Measurements from ENCODE around the gene ITGA11.

ITGA11 gene

DNA sequence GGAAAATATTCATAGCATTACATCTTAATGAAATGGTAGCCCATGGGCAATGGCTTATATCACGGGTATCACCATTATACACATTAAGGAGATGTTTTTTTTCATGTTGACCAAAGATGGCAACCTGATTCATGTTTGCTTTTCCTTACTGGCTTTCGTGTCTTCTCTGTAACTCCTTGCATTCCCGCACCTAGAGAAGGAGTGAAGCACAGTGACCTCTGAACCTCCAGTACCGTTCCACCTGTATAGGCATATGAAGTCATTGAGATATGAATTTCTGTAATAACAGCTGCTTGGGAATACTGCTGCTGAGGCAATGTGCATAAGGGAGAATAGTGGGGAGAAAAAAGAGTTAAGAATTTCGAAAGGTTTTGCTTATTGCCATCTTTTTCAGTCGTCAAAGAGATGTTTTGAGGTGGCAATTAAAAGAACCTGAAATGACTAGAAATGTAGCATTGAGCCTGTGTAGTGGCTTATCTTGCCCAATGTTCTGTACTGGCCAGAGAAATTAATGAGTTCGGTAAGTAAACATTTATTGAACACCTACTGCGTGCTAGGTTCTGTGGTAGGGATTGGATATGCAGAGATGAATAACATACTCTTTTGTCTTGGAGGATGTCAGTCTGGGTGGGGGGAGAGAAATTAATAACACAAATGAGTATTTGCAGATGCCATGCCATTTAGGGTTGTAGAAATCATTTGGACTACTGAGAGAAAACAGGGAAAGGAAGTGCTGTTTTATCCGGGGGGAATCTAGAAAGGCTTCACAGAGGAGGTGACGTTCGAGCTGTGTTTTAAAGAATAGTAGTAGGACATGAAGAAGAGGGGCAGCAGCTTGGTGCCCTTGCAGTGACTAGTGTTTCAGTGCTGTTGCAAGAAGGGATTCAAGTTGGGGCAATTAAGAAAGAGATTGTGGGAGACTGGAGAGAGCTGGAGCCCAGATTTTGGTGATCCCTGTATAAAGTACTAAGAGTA lies 151.9 kb downstream of the ITGA11 start:
- DNase-seq: no peak

- peak in 1 of 2 experiments; percentile 14 for DNase-seq
Measured at GRCh38 chr15:68278595-68279405, 153.2 kb downstream of the ITGA11 start.

GRCh38 chr15:68278345-68278594 lies 153.7 kb downstream of the ITGA11 start:
- DNase-seq: peak in 1 of 2 experiments; percentile 63

DNA sequence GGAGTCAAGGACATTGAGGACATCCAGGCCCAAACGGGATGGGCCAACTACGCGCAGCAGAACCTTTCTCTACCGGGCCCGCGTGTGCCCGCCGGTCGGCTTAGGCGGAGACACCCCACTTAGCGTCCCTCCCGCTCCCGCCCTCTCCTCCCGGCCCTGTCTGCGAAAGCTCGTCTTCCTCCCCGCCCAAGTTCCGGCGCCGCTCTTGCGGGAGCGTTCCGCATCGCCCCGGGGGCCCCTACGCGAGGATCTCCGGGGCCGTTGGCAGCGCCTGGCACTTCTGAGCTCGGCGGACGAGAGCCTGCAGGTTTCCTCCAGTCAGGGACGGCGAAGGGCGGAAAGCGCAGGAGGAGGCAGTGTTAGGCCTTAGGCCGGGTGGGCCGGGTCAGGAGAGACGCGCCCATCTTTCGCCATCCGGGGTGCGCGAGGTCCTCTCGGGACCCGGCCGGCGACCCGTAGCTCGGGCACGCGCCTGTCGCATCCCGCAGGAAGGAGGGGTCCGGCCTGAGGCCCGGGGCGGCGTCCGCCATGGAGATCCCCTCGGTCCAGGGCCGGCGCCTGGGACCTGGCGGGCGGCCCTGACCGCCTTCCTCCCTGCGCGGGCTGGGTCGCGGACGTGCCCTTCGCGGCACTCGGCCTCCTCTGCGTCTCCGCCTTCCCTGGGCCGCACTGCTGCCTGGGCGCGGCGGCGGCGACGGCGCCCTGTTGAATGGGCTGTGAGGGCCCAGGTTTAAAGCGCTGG lies 154.2 kb downstream of the ITGA11 start, which contains the start of gene FEM1B:
Gene FEM1B, plus strand, starts transcription at position 143 of the 742 bp plus-strand sequence. CDS start 673 bp downstream, outside the sequence.
- DNase-seq: peak; percentile 83 to 85

GRCh38 chr15:68277131-68277602 lies 154.8 kb downstream of the ITGA11 start:
- no peak for DNase-seq

GRCh38 chr15:68276668-68277067 lies 155.3 kb downstream of the ITGA11 start:
- DNase-seq: no peak

DNA sequence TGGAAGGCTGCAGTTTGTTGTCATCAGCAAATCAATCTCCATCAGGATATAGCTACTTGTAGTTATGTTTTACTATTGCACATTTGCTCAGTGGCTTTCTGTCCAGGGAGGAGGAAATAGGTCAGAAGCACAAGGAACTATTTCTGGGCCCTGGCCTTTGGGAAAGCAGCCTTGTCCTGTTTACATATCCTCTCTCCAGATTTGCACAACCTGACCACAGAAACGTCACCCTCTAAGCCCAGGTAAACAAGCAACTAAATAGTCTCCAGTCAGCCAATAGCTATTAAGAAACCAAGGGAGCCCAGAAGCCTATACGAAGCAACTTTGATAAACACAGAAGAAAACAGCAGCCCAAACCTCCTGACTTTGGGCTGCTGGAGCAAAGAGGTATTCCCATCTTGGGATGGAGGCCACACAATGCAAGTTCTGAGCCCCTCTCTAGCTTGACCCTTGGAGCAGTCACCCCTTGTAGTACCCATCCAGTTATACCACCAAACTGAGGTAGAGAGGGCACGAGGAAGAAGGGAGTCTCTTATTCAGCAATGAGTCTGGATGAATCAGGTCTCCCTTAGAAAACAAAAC lies 156.7 kb downstream of the ITGA11 start:
- no peak for DNase-seq

GRCh38 chr15:68274201-68274848 lies 157.6 kb downstream of the ITGA11 start:
- no peak for DNase-seq

GRCh38 chr15:68272721-68273271 lies 159.2 kb downstream of the ITGA11 start:
- no peak for DNase-seq

GRCh38 chr15:68271854-68272471 lies 160.0 kb downstream of the ITGA11 start:
- no peak for DNase-seq

DNA sequence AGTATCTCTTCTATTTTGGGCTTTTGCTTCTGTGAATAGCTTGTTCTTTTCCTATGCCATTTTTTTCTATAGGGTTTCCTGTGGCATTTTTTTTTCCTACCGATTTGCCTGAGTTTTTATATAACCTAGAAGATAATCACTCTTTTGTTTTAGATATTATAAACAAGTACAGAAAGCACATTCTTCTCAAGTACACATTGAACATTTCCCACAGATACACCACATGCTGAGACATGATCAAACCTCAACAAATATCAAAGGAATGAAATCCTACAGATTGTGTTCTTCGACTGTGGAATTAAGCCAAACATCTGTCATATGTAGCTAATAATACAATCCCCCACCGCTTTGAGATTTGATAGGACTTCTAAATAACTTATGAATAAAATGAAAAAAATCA lies 163.6 kb downstream of the ITGA11 start:
- no peak for DNase-seq

- no peak for DNase-seq
Measured at GRCh38 chr15:68265674-68266073, 166.3 kb downstream of the ITGA11 start.

- no peak for DNase-seq
Measured at GRCh38 chr15:68265081-68265480, 166.9 kb downstream of the ITGA11 start.

GRCh38 chr15:68264282-68264681 lies 167.7 kb downstream of the ITGA11 start:
- DNase-seq: no peak

DNA sequence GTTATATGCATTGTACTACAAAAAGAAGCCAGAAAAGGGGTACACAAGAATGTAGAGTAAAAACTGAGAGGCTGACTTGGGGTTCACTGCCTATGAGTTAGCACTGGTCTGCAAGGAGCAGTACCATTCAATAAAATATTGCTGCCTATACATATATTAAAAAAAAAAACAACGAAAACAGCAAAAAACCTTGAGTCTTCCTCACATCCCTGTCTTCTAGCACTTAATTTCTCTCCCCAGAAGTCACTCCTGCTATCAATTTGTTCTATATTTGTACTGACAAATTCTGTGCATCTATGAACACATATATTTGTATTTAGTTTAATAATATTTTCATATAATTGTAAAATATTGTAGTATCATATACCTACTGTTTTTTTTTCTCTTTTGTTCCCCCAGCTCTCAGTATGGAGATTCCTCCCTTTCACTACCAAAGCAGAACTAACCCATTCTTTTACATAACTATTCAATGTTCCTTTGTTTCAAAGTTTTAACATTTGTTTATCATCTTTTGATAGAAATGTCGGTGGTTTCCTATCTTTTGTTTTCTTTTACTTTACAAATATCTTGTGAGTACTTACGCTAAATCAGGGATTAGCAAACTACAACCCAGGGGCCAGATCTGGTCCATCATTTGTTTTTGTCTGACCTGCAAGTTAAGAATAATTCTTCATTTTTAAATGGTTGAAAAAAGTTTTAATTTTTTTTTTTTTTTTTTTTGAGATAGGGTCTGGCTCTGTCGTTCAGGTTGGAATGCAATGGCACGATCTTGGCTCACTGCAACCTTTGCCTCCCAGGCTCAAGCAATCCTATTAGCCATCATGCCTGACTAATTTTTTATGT lies 169.2 kb downstream of the ITGA11 start:
- DNase-seq: no peak

GRCh38 chr15:68261980-68262379 lies 170.0 kb downstream of the ITGA11 start:
- DNase-seq: no peak

GRCh38 chr15:68261241-68261640 lies 170.7 kb downstream of the ITGA11 start:
- DNase-seq: no peak

- no peak for DNase-seq
Measured at GRCh38 chr15:68259883-68260282, 172.1 kb downstream of the ITGA11 start.

DNA sequence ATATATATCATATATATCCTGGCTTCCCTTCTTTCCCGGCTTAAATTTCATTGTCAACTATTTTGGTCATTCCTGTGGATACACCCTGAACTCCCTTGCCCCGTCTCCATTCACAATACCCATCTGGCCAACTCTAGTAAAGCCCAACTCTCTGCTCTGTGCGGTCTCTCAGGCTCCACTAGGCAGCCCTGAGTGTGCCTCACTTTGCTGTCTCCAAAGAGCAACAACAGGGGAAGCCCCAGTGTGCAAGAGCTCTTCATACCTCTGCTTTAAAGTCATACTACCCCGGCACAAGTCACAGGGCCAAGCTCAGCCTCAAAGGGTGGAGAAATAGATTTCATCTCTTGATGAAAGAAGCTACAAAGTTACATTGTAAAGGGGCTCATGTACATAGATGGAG lies 173.3 kb downstream of the ITGA11 start:
- DNase-seq: peak; percentile 7 to 31
